GM15510 (cell line): ENCODE data around the gene ZNF213.

Source experiments
- POLR2A ChIP-seq: IDR thresholded peaks from 3 replicates; pipeline ENCODE4 v1.6.1; 2011; ENCODE audit warnings: borderline replicate concordance; ENCODE audit not compliant: insufficient read length; ENCODE audit errors: extremely low read depth

The ZNF213 gene

DNA sequence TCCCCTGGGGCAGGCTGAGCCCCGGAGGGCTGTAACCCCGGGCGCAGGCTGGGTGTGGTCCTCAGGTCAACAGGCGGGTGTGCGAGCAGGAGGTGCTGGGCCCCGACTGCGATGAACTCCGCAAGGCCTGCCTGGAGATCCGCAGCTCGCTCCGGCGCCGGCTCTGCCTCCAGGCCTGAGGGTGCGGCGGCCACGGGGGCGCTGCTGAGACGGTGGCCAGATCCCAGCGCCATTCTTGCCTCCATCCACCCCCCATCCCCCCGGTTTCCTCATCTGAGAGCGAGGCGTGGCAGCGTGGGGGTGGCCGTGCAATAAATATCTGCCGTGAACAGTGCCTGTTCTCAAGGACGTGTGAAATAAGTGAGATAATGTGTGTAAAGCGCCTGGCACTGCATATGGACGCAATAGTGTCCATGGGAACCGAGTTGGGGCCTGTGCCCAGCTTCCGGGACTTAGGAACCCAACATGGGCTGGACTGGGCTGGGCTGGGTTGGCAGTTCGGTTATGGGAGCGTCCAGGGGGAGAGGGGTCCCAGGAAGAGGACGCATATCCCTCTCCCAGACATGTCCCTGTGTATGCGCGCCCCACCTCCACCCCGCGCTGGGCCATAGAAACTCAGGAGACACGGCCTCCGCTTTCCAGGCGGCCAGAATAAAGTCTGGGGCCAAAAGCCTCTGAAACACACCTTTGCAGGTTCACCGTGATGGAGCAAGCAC, 15.0 kb downstream of the ZNF213 start:
- TF ChIP-seq POLR2A = no peak

DNA sequence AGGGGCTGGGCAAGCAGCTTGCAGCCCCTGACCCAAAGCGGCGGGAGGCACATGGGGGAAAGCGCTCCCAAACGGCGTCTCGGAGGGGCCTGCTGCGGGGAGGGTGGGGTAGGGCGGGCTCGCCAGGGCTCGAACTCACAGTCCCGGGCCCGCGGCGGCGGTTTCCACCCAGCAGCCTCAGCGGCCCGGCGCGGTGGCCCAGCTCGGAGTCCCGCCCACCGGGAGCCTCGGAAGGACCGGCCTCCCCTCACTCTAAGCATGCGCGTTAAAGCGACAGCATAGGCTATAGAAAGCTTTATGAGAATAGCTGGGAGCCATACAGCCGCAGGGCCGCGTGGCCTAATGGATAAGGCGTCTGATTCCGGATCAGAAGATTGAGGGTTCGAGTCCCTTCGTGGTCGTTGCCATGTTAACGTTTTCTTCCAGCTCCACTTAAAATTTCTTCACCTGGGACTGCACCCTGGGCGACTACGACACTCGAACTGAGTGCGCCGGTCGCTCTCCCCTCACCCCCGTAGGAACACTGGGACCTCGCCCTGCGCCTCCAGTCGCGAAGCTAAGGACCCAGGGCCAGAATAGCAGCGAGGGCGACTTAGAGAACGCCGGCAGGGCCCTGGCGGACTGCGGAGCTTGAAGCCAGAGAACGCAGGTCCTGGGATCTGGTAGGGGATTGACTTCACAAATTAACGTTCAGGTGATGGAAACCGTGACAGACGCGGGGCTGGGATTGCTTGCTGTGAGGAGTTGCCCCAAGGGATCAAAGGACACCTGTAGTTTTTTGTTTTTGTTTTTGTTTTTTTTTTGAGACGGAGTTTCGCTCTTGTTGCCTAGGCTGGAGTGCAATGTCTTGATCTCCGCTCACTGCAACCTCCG, 15.8 kb downstream of the ZNF213 start:
- peak; percentile 43 for TF ChIP-seq POLR2A

- TF ChIP-seq POLR2A = no peak
These were observed 17.1 kb downstream of the ZNF213 start for GRCh38 chr16:3152027-3152276.

GRCh38 chr16:3152277-3152990, 17.6 kb downstream of the ZNF213 start:
- TF ChIP-seq POLR2A = no peak

GRCh38 chr16:3152991-3153368, 18.2 kb downstream of the ZNF213 start:
- no peak for TF ChIP-seq POLR2A

DNA sequence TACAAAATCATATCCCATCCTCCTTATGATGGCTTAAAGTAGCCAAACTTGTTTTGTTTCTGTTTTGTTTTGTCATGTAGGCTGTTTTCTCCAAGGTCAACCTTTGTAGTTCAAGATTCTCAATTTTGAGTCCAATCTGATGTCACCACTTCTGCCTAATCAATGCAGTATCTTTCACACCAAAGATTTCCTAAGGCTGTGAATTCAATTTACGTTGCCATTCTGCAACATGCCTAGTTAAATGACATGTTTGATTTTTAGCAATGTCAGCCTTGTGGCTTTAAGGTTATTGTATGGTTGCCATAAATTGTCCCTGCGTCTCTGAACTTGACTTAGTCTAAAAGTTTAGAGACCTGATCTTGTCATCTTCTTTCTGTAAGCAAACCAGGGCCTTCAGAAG, 20.4 kb downstream of the ZNF213 start:
- TF ChIP-seq POLR2A = no peak

GRCh38 chr16:3155972-3156371, 21.1 kb downstream of the ZNF213 start:
- no peak for TF ChIP-seq POLR2A

DNA sequence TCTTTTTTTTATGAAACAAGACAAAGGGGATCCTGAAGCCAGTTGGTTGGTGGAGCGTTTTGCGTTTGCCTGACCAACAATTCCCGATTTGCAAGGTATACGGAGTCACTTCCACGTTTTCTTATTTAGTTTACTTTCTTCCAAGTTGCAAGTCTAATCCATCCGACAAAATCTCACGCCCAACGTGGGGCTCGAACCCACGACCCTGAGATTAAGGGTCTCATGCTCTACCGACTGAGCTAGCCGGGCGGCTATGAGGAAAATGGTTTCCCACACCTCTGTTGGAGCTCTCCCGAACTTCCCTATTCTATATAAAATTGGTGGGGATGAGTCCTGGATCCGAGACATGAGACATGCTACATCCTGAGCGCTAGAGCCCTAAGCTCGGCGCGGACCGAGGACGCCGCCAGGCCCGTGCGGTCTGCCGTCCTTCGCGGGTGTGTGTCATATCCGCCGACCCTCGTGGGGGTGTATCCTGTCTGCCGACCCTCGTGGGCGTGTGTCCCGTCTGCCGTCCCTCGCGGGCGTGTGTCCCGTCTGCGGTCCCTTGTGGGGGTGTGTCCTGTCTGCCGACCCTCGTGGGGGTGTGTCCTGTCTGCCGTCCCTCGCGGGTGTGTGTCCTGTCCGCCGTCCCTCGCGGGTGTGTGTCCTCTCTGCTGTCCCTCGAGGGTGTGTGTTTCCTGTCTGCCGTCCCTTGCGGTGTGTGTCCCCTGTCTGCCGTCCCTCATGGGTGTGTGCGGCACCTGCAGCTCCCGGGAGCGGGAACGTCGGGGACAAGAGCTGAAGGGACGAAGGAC, 22.6 kb downstream of the ZNF213 start:
- TF ChIP-seq POLR2A = no peak

DNA sequence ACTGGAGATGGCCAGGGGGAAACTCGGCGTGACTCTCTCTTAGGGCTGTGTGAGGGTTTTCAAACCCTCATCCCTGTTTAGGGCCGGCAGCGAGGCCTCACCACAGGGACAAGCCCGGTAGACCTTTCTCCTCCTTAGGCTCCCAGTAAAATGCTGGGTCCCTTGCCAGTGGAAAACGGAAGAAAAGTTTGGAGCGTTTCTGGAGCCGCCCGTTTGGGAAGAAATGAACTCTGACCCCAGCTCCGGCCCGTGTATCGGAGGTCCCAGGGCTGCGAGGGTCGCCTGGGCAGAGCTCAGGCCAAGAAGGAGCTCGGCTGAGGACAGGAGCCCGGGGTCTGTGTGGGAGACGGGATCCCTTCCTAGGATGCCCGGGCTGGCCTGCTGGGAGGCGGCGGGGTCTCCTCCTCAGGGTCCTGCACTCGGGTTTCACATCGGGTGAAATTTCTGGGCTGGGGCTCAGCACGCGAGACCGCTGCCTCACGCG, 23.2 kb downstream of the ZNF213 start:
- no peak for TF ChIP-seq POLR2A

GRCh38 chr16:3158510-3159314, 23.9 kb downstream of the ZNF213 start:
- TF ChIP-seq POLR2A = peak; percentile 15

GRCh38 chr16:3161235-3162018, 26.6 kb downstream of the ZNF213 start:
- no peak for TF ChIP-seq POLR2A

DNA sequence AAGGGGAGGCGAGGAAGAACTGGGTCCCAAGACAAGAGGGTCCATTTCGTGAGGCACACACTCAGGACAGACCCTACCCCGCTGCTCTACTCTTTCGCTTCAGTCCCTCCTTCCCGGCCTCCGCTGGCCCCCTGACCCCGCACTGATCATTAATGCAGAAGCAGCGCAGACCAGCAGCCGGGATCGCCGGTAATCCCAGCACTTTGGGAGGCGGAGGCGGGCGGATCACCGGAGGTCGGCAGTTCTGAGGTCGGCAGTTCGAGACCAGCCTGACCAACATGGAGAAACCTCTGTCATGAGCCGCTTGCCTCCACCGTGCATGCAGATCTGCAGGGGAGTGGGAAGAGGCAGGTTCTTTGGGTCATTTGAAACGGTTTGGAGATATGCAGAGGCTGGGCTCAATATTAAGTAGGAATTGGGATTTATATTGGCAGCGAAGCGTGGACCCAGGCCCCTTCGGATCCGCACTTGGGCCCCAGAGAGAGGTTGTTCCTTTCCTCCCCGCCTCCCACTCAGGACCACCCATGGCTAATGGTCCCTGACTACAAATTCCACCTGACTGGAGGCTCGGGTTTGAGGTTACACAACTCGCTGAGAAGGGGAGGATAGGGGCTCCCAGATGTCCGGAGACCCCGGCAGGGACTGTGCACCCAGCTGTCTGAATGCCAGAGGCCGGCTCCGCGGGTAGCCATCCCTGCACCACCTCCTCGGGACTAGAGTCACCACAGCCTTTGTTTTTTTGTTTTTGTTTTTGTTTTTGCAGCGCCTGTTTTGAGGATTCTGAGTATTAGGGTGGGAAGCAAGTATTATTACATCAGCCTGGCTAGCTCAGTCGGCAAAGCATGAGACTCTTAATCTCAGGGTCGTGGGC, 29.5 kb downstream of the ZNF213 start:
- TF ChIP-seq POLR2A = no peak
